WERI-Rb-1 (cell line): Measurements from ENCODE around the gene GCHFR.

Source experiments
- DNase-seq: peaks from one replicate; pipeline ENCODE4 v3.0.0-alpha.2; 2020
- H3K27ac ChIP-seq: fragments of 250-450 bp; sonication (Bioruptor Pico); 2 replicates; pipeline ENCODE4 v1.5.1; 2020; ENCODE audit warnings: mild to moderate bottlenecking, moderate library complexity
- H3K27me3 ChIP-seq: fragments of 250-450 bp; sonication (Bioruptor Pico); 2 replicates; pipeline ENCODE4 v1.5.1; 2021; ENCODE audit warnings: mild to moderate bottlenecking, low read depth, moderate library complexity; ENCODE audit not compliant: insufficient read depth, severe bottlenecking
- H3K36me3 ChIP-seq: fragments of 250-450 bp; sonication (Bioruptor Pico); 2 replicates; pipeline ENCODE4 v1.5.1; 2020; ENCODE audit warnings: mild to moderate bottlenecking, moderate library complexity
- H3K4me3 ChIP-seq: 2 replicates; pipeline ENCODE4 v1.5.1; 2011; ENCODE audit warnings: low read depth, mild to moderate bottlenecking, control low read depth, low read length
- H3K9me3 ChIP-seq: fragments of 250-450 bp; sonication (Bioruptor Pico); 2 replicates; pipeline ENCODE4 v1.5.1; 2021; ENCODE audit warnings: mild to moderate bottlenecking, moderate library complexity; ENCODE audit not compliant: severe bottlenecking
- CTCF ChIP-seq: IDR thresholded peaks from 2 replicates; pipeline ENCODE4 v1.5.1; 2011; ENCODE audit warnings: low read depth, mild to moderate bottlenecking, control low read depth, inconsistent platforms, low read length

Gene GCHFR

GRCh38 chr15:40790718-40791117 is 26.9 kb downstream of the GCHFR start:
- Histone ChIP-seq H3K36me3 (no peaks in the 10 kb centered on the region; the same call in 1 of the 2 replicates), H3K27ac (peak overlapping the region; percentile 49), H3K4me3 (no peak overlapping the region), H3K9me3 (no peaks in the 10 kb centered on the region), H3K27me3 (no peaks in the 10 kb centered on the region)
- DNase-seq: no peak
- no peak for TF ChIP-seq CTCF

GRCh38 chr15:40792394-40792793 is 28.5 kb downstream of the GCHFR start:
- Histone ChIP-seq H3K9me3 (no peaks in the 10 kb centered on the region), H3K36me3 (no peaks in the 10 kb centered on the region; the same call in 1 of the 2 replicates), H3K27ac (no peak overlapping the region), H3K4me3 (no peak overlapping the region), H3K27me3 (no peaks in the 10 kb centered on the region)
- TF ChIP-seq CTCF: no peak
- no peak for DNase-seq

GRCh38 chr15:40793216-40793989 is 29.5 kb downstream of the GCHFR start:
- no peaks in the 10 kb centered on the region; the same call in 1 of the 2 replicates for H3K36me3 ChIP-seq
- H3K27me3 ChIP-seq: no peaks in the 10 kb centered on the region
- TF ChIP-seq CTCF: no peak
- no peaks in the 10 kb centered on the region for H3K9me3 ChIP-seq
- no peak for DNase-seq
- H3K27ac ChIP-seq: no peak overlapping the region
- no peak overlapping the region for H3K4me3 ChIP-seq

GRCh38 chr15:40796041-40796440 is 32.2 kb downstream of the GCHFR start:
- H3K4me3 ChIP-seq: no peak overlapping the region
- H3K36me3 ChIP-seq: no peaks in the 10 kb centered on the region; the same call in 1 of the 2 replicates
- TF ChIP-seq CTCF: no peak
- no peak overlapping the region for H3K27ac ChIP-seq
- H3K9me3 ChIP-seq: no peaks in the 10 kb centered on the region
- no peaks in the 10 kb centered on the region for H3K27me3 ChIP-seq
- DNase-seq: no peak

- no peak overlapping the region for H3K27ac ChIP-seq
- no peak overlapping the region for H3K4me3 ChIP-seq
- no peaks in the 10 kb centered on the region for H3K27me3 ChIP-seq
- H3K9me3 ChIP-seq: no peaks in the 10 kb centered on the region
- DNase-seq: no peak
- TF ChIP-seq CTCF: no peak
- H3K36me3 ChIP-seq: no peaks in the 10 kb centered on the region; the same call in 1 of the 2 replicates
Measured at GRCh38 chr15:40796512-40796911, 32.6 kb downstream of the GCHFR start.

- no peaks in the 10 kb centered on the region for H3K36me3 ChIP-seq
- no peak for TF ChIP-seq CTCF
- H3K4me3 ChIP-seq: no peak overlapping the region
- no peak for DNase-seq
- no peak overlapping the region for H3K27ac ChIP-seq
- no peaks in the 10 kb centered on the region for H3K9me3 ChIP-seq
- H3K27me3 ChIP-seq: no peaks in the 10 kb centered on the region
Measured at GRCh38 chr15:40799523-40799922, 35.7 kb downstream of the GCHFR start.
